HAP-1 (cell line): ENCODE results near the gene ATF7IP2.
"Not testable (repeated sequence)": the region's sequence is repeated elsewhere in the genome, so short reads cannot be mapped to it uniquely, and the experiment has no call there.

ENCODE experiments used
- DNase-seq, 2 experiments: peaks; one replicate each; pipeline ENCODE4 v3.0.0-alpha.2; 2016 to 2020; ENCODE audit warnings: low spot score in 2 of 2
- H3K27me3 ChIP-seq: fragments of 250-450 bp; sonication (Bioruptor Pico); 2 replicates; pipeline ENCODE4 v1.5.1; 2020; ENCODE audit warnings: low read depth, mild to moderate bottlenecking, moderate library complexity
- H3K36me3 ChIP-seq: fragments of 250-450 bp; sonication (Bioruptor Pico); replicated peaks from 2 replicates; pipeline ENCODE4 v1.5.1; 2020; ENCODE audit warnings: mild to moderate bottlenecking
- H3K4me1 ChIP-seq: fragments of 250-450 bp; sonication (Bioruptor Pico); 2 replicates; pipeline ENCODE4 v1.5.1; 2020; ENCODE audit warnings: mild to moderate bottlenecking
- H3K4me3 ChIP-seq: fragments of 250-450 bp; sonication (Bioruptor Pico); 2 replicates; pipeline ENCODE4 v1.5.1; 2020; ENCODE audit warnings: mild to moderate bottlenecking, moderate library complexity
- H3K9me3 ChIP-seq: fragments of 250-450 bp; sonication (Bioruptor Pico); 2 replicates; pipeline ENCODE4 v1.5.1; 2020; ENCODE audit warnings: mild to moderate bottlenecking, moderate library complexity
- in situ Hi-C: fragments of 300-500 bp; cut with MboI; formaldehyde crosslinking; loops from 3 replicates; pipeline ENCODE4 v1.14.3; 2020; ENCODE audit warnings: low sequenced_read_pairs, inconsistent platforms, mixed read lengths

Gene ATF7IP2

GRCh38 chr16:10493276-10493675 lies 107.4 kb downstream of the ATF7IP2 start:
- no peak for DNase-seq
- H3K4me3 ChIP-seq, result no peak overlapping the region
- H3K27me3 ChIP-seq, result no peaks in the 10 kb centered on the region
- peaks cover 4% of the 10 kb centered on the region; the same call in 1 of the 2 replicates for H3K4me1 ChIP-seq
- H3K9me3 ChIP-seq, result no peaks in the 10 kb centered on the region
- no peaks in the 10 kb centered on the region for H3K36me3 ChIP-seq
- in situ Hi-C loops, result no loop called here

- Histone ChIP-seq H3K36me3 (no peaks in the 10 kb centered on the region), H3K27me3 (no peaks in the 10 kb centered on the region), H3K4me1 (peaks cover 4% of the 10 kb centered on the region; the same call in 1 of the 2 replicates), H3K9me3 (no peaks in the 10 kb centered on the region), H3K4me3 (no peak overlapping the region)
- in situ Hi-C loops, result no loop called here
- DNase-seq, result no peak
Measured at GRCh38 chr16:10494343-10495030, 108.6 kb downstream of the ATF7IP2 start.

- no peaks in the 10 kb centered on the region for H3K27me3 ChIP-seq
- no peak overlapping the region for H3K4me3 ChIP-seq
- no peaks in the 10 kb centered on the region for H3K9me3 ChIP-seq
- peaks cover 2% of the 10 kb centered on the region; the same call in 1 of the 2 replicates for H3K4me1 ChIP-seq
- DNase-seq, result no peak
- H3K36me3 ChIP-seq, result no peaks in the 10 kb centered on the region
- in situ Hi-C loops, result no loop called here
Measured at GRCh38 chr16:10495031-10495345, 109.1 kb downstream of the ATF7IP2 start.

GRCh38 chr16:10497132-10498101 lies 111.6 kb downstream of the ATF7IP2 start:
- in situ Hi-C loops, result no loop called here
- Histone ChIP-seq H3K9me3 (no peaks in the 10 kb centered on the region), H3K4me1 (no peaks in the 10 kb centered on the region), H3K4me3 (no peak overlapping the region), H3K27me3 (no peaks in the 10 kb centered on the region), H3K36me3 (no peaks in the 10 kb centered on the region)
- no peak for DNase-seq

GRCh38 chr16:10500582-10500981 lies 114.7 kb downstream of the ATF7IP2 start:
- H3K36me3 ChIP-seq, result no peaks in the 10 kb centered on the region
- no peaks in the 10 kb centered on the region for H3K27me3 ChIP-seq
- no peak overlapping the region for H3K4me3 ChIP-seq
- H3K4me1 ChIP-seq, result no peaks in the 10 kb centered on the region
- in situ Hi-C loops, result no loop called here
- H3K9me3 ChIP-seq, result no peaks in the 10 kb centered on the region
- DNase-seq, result no peak

GRCh38 chr16:10501016-10501607 lies 115.3 kb downstream of the ATF7IP2 start:
- Histone ChIP-seq H3K9me3 (no peaks in the 10 kb centered on the region), H3K36me3 (no peaks in the 10 kb centered on the region), H3K4me3 (no peak overlapping the region), H3K4me1 (no peaks in the 10 kb centered on the region), H3K27me3 (no peaks in the 10 kb centered on the region)
- in situ Hi-C loops, result no loop called here
- no peak for DNase-seq

- H3K4me3 ChIP-seq, result no peak overlapping the region
- H3K9me3 ChIP-seq, result no peaks in the 10 kb centered on the region
- H3K36me3 ChIP-seq, result no peaks in the 10 kb centered on the region
- H3K27me3 ChIP-seq, result no peaks in the 10 kb centered on the region
- no peaks in the 10 kb centered on the region for H3K4me1 ChIP-seq
- in situ Hi-C loops, result no loop called here
- no peak for DNase-seq
Measured at GRCh38 chr16:10502776-10503175, 116.9 kb downstream of the ATF7IP2 start.

- Histone ChIP-seq H3K27me3 (no peaks in the 10 kb centered on the region), H3K36me3 (no peaks in the 10 kb centered on the region), H3K4me3 (no peak overlapping the region), H3K4me1 (no peaks in the 10 kb centered on the region), H3K9me3 (no peaks in the 10 kb centered on the region)
- no peak for DNase-seq
- in situ Hi-C loops, result no loop called here
Measured at GRCh38 chr16:10504404-10504885, 118.6 kb downstream of the ATF7IP2 start.

GRCh38 chr16:10505286-10505685 lies 119.4 kb downstream of the ATF7IP2 start:
- H3K36me3 ChIP-seq, DNase-seq, H3K4me1 ChIP-seq, H3K9me3 ChIP-seq, H3K4me3 ChIP-seq, H3K27me3 ChIP-seq: not testable (repeated sequence)
- in situ Hi-C loops, result loop anchor here (5.0 kb wide), 1 partner anchor 248 kb away; no protein-coding TSS in a partner anchor

GRCh38 chr16:10509534-10510025 lies 123.7 kb downstream of the ATF7IP2 start:
- Histone ChIP-seq H3K4me1 (no peaks in the 10 kb centered on the region), H3K9me3 (no peaks in the 10 kb centered on the region), H3K27me3 (no peaks in the 10 kb centered on the region), H3K4me3 (no peak overlapping the region), H3K36me3 (no peaks in the 10 kb centered on the region)
- in situ Hi-C loops, result loop anchor here (5.0 to 10.0 kb wide), 3 partner anchors 233 to 415 kb away; partner anchors contain the start of gene NUBP1
- DNase-seq, result peak; percentile 71 to 80

GRCh38 chr16:10510279-10510678 lies 124.4 kb downstream of the ATF7IP2 start:
- H3K4me1 ChIP-seq, result no peaks in the 10 kb centered on the region
- no peak for DNase-seq
- in situ Hi-C loops, result loop anchor here (5.0 to 10.0 kb wide), 2 partner anchors 232 to 415 kb away; partner anchors contain the start of gene NUBP1
- no peaks in the 10 kb centered on the region for H3K27me3 ChIP-seq
- H3K9me3 ChIP-seq, result no peaks in the 10 kb centered on the region
- H3K36me3 ChIP-seq, result no peaks in the 10 kb centered on the region
- H3K4me3 ChIP-seq, result no peak overlapping the region

- no peak for DNase-seq
- in situ Hi-C loops, result loop anchor here (5.0 to 10.0 kb wide), 2 partner anchors 230 to 413 kb away; partner anchors contain the start of gene NUBP1
- H3K36me3 ChIP-seq, result no peaks in the 10 kb centered on the region
- H3K4me3 ChIP-seq, result no peak overlapping the region
- no peaks in the 10 kb centered on the region for H3K4me1 ChIP-seq
- H3K9me3 ChIP-seq, result no peaks in the 10 kb centered on the region
- H3K27me3 ChIP-seq, result no peaks in the 10 kb centered on the region
Measured at GRCh38 chr16:10511829-10512228, 126.0 kb downstream of the ATF7IP2 start.

GRCh38 chr16:10514369-10515055 lies 128.7 kb downstream of the ATF7IP2 start:
- in situ Hi-C loops, result loop anchor here (5.0 to 10.0 kb wide), 2 partner anchors 228 to 410 kb away; partner anchors contain the start of gene NUBP1
- Histone ChIP-seq H3K9me3 (no peaks in the 10 kb centered on the region), H3K4me1 (no peaks in the 10 kb centered on the region), H3K4me3 (no peak overlapping the region), H3K27me3 (no peaks in the 10 kb centered on the region), H3K36me3 (no peaks in the 10 kb centered on the region)
- peak; percentile 39 to 69 for DNase-seq
